Endothelial cell (in vitro differentiated cells): ENCODE data around the gene TRIM47. TPM values are rescaled to one million over a fixed set of nuclear protein-coding genes. Genes with fewer than 3 reads are reported as not detected.

Experiments used
- DNase-seq: peaks from one replicate; pipeline ENCODE4 v3.0.0; 2021; ENCODE audit warnings: low spot score
- H3K27ac Mint-ChIP-seq: one replicate; pipeline ENCODE4 v1.8.0; 2021; ENCODE audit warnings: mixed read lengths, inconsistent platforms; ENCODE audit not compliant: unreplicated experiment
- H3K27me3 Mint-ChIP-seq: one replicate; pipeline ENCODE4 v1.8.0; 2021; ENCODE audit warnings: mild to moderate bottlenecking, moderate library complexity, mixed read lengths, inconsistent platforms; ENCODE audit not compliant: unreplicated experiment
- H3K36me3 Mint-ChIP-seq: one replicate; pipeline ENCODE4 v1.8.0; 2021; ENCODE audit warnings: mild to moderate bottlenecking, low read depth, mixed read lengths, inconsistent platforms; ENCODE audit not compliant: unreplicated experiment
- H3K4me1 Mint-ChIP-seq: one replicate; pipeline ENCODE4 v1.8.0; 2021; ENCODE audit warnings: mild to moderate bottlenecking, mixed read lengths, inconsistent platforms; ENCODE audit not compliant: unreplicated experiment
- H3K4me3 Mint-ChIP-seq: one replicate; pipeline ENCODE4 v1.8.0; 2021; ENCODE audit warnings: mild to moderate bottlenecking, mixed read lengths, inconsistent platforms; ENCODE audit not compliant: unreplicated experiment
- H3K9me3 Mint-ChIP-seq: one replicate; pipeline ENCODE4 v1.8.0; 2021; ENCODE audit warnings: mixed read lengths, inconsistent platforms; ENCODE audit not compliant: unreplicated experiment
- CTCF ChIP-seq: fragments of 200-600 bp; sonication (generic); IDR thresholded peaks from one replicate; pipeline ENCODE4 v1.5.0; 2021; ENCODE audit warnings: antibody characterized with exemption; ENCODE audit not compliant: unreplicated experiment
- total RNA-seq: library from RNA; stranded (reverse); fragmentation: NEBNext Ultra II Directional; extraction: Animal tissue kit (Norgen Biotek cat#: 25700); gene quantifications from one replicate; pipeline ENCODE4 v1.2.1, GENCODE V29; 2021; ENCODE audit not compliant: unreplicated experiment

The TRIM47 gene
- total RNA-seq, 1 donor from 2014 or later = 4.4 TPM

- no peak for DNase-seq
- peaks cover 6% of the 10 kb centered on the region for H3K27me3 Mint-ChIP-seq
Observed at GRCh38 chr17:75920045-75920560, 41.7 kb upstream of the TRIM47 start.

GRCh38 chr17:75919611-75920010 lies 41.2 kb upstream of the TRIM47 start:
- DNase-seq = no peak
- Mint-ChIP-seq H3K27me3 (peaks cover 6% of the 10 kb centered on the region), H3K4me3 (no peak overlapping the region), H3K4me1 (peaks cover 3% of the 10 kb centered on the region), H3K9me3 (no peaks in the 10 kb centered on the region), H3K36me3 (peaks cover 4% of the 10 kb centered on the region), H3K27ac (no peak overlapping the region)
- TF ChIP-seq CTCF = no peak

More at GRCh38 chr17:75920045-75920560, 41.7 kb upstream of the TRIM47 start:
- Mint-ChIP-seq H3K4me1 (peaks cover 3% of the 10 kb centered on the region), H3K9me3 (no peaks in the 10 kb centered on the region), H3K36me3 (peaks cover 4% of the 10 kb centered on the region), H3K4me3 (no peak overlapping the region), H3K27ac (no peak overlapping the region)
- no peak for TF ChIP-seq CTCF

- Mint-ChIP-seq H3K4me1 (peaks cover 3% of the 10 kb centered on the region), H3K9me3 (no peaks in the 10 kb centered on the region), H3K27ac (no peak overlapping the region), H3K36me3 (peaks cover 4% of the 10 kb centered on the region), H3K27me3 (peaks cover 6% of the 10 kb centered on the region), H3K4me3 (no peak overlapping the region)
- no peak for TF ChIP-seq CTCF
- DNase-seq = no peak
Observed at GRCh38 chr17:75917917-75918445, 39.6 kb upstream of the TRIM47 start.

- peak overlapping the region; percentile 66 for H3K4me3 Mint-ChIP-seq
- H3K27me3 Mint-ChIP-seq = peaks cover 6% of the 10 kb centered on the region
- TF ChIP-seq CTCF = no peak
- peaks cover 3% of the 10 kb centered on the region for H3K4me1 Mint-ChIP-seq
- no peak overlapping the region for H3K27ac Mint-ChIP-seq
- no peak for DNase-seq
- H3K36me3 Mint-ChIP-seq = peaks cover 4% of the 10 kb centered on the region
- H3K9me3 Mint-ChIP-seq = no peaks in the 10 kb centered on the region
Observed at GRCh38 chr17:75917141-75917916, 38.9 kb upstream of the TRIM47 start.

- Mint-ChIP-seq H3K27me3 (peaks cover 3% of the 10 kb centered on the region), H3K27ac (no peak overlapping the region), H3K4me3 (no peak overlapping the region), H3K36me3 (peaks cover 4% of the 10 kb centered on the region), H3K9me3 (no peaks in the 10 kb centered on the region), H3K4me1 (peaks cover 3% of the 10 kb centered on the region)
- DNase-seq = no peak
- no peak for TF ChIP-seq CTCF
Observed at GRCh38 chr17:75915268-75915667, 36.9 kb upstream of the TRIM47 start.
